H1 (cell line): ENCODE data around the gene IGLL5.

Source experiments
- HDAC2 ChIP-seq, 2 experiments: fragments of 300-600 bp in 1 of 2; sonication (generic) in 1 of 2; IDR thresholded peaks; 2 replicates each; pipeline ENCODE4 v1.6.1; 2011 to 2012; ENCODE audit warnings: low read depth in 2 of 2, low read length in 2 of 2, mild to moderate bottlenecking in 2 of 2, moderate library complexity in 2 of 2, borderline replicate concordance in 1 of 2, inconsistent platforms in 1 of 2
- POLR2A ChIP-seq, 2 experiments: IDR thresholded peaks; 1 replicate in 1 of 2; 2 replicates in 1 of 2; pipeline ENCODE4 v1.6.1; 2011; ENCODE audit warnings: low read depth in 2 of 2, low read length in 2 of 2, mild to moderate bottlenecking in 2 of 2; ENCODE audit errors: control extremely low read depth in 1 of 2
- TF ChIP-seq, protein P1 (sequence below), 3 experiments: IDR thresholded peaks; 1 replicate in 2 of 3; 2 replicates in 1 of 3; pipeline versions ENCODE4 v1.5.1 to v1.6.1; 2011; ENCODE audit warnings: low read length in 3 of 3, mild to moderate bottlenecking in 3 of 3, inconsistent platforms in 2 of 3, low read depth in 1 of 3, moderate library complexity in 1 of 3; ENCODE audit not compliant: insufficient read depth in 1 of 3; ENCODE audit errors: control extremely low read depth in 1 of 3

DNA sequence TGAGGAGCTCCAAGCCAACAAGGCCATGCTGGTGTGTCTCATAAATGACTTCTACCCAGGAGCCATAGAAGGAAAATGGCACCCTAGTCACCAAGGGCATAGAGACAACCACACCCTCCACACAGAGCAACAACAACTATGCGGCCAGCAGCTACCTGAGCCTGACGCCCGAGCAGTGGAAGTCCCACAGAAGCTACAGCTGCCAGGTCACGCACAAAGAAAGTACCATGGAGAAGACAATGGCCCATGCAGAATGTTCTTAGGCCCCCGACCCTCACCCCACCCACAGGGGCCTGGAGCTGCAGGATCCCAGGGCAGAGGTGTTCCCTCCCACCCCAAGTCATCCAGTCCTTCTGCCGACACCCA, 28.0 kb downstream of the IGLL5 start:
- TF ChIP-seq, protein P1, sequence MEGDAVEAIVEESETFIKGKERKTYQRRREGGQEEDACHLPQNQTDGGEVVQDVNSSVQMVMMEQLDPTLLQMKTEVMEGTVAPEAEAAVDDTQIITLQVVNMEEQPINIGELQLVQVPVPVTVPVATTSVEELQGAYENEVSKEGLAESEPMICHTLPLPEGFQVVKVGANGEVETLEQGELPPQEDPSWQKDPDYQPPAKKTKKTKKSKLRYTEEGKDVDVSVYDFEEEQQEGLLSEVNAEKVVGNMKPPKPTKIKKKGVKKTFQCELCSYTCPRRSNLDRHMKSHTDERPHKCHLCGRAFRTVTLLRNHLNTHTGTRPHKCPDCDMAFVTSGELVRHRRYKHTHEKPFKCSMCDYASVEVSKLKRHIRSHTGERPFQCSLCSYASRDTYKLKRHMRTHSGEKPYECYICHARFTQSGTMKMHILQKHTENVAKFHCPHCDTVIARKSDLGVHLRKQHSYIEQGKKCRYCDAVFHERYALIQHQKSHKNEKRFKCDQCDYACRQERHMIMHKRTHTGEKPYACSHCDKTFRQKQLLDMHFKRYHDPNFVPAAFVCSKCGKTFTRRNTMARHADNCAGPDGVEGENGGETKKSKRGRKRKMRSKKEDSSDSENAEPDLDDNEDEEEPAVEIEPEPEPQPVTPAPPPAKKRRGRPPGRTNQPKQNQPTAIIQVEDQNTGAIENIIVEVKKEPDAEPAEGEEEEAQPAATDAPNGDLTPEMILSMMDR (IDR thresholded peaks at IDR 0.05; ENCODE audit: control extremely low read depth in 1 of 3, insufficient read depth in 1 of 3, low read depth in 1 of 3, low read length in 3 of 3): no peak
- no peak for TF ChIP-seq HDAC2 (IDR thresholded peaks at IDR 0.05; ENCODE audit: borderline replicate concordance in 1 of 2, low read depth in 2 of 2, low read length in 2 of 2)
- TF ChIP-seq POLR2A (IDR thresholded peaks at IDR 0.05; ENCODE audit: control extremely low read depth in 1 of 2, low read depth in 2 of 2, low read length in 2 of 2): no peak
